Uterus (tissue), 2 donors: ENCODE results near the gene UBR1.

ENCODE experiments used
- POLR2A ChIP-seq, 2 donors: fragments of 450-650 bp; IDR thresholded peaks; one replicate each; pipeline ENCODE4 v1.6.1; 2016; ENCODE audit warnings: antibody characterized with exemption in 2 of 2, mild to moderate bottlenecking in 1 of 2, moderate library complexity in 1 of 2
- TF ChIP-seq, protein P1 (sequence below), 4 experiments: fragments of 200-600 bp in 2 of 4; fragments of 450-650 bp in 2 of 4; sonication (generic) in 2 of 4; IDR thresholded peaks; one replicate each; pipeline ENCODE4 v1.5.1; 2016 to 2019; ENCODE audit warnings: antibody characterized with exemption in 4 of 4, mild to moderate bottlenecking in 2 of 4, moderate library complexity in 1 of 4

DNA sequence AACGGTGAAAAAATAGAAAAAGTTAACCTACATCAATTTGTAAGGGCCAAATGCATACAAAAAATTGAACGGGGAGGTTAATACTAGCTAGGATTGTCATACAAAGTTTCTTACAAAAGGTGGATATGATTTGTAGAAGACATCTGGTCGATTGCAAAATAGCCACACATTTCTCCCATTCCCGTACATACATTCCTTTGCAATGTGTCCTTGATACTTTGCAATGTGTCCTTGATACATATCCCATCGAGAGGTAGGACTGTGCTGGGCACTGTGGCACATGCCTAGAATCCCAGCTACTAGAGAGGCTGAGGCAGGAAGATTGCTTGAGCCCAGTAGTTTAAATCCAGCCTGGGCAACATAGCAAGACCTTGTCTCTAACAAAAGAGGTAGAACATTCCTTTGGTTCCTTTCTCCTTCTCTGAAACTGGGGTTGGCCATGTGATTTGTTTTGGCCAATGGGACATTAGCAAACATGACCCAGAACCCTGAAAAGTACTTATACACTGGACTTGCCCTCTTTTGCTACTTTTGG lies 194.7 kb downstream of the UBR1 start:
- no peak for TF ChIP-seq POLR2A (IDR thresholded peaks at IDR 0.05)
- TF ChIP-seq, protein P1, sequence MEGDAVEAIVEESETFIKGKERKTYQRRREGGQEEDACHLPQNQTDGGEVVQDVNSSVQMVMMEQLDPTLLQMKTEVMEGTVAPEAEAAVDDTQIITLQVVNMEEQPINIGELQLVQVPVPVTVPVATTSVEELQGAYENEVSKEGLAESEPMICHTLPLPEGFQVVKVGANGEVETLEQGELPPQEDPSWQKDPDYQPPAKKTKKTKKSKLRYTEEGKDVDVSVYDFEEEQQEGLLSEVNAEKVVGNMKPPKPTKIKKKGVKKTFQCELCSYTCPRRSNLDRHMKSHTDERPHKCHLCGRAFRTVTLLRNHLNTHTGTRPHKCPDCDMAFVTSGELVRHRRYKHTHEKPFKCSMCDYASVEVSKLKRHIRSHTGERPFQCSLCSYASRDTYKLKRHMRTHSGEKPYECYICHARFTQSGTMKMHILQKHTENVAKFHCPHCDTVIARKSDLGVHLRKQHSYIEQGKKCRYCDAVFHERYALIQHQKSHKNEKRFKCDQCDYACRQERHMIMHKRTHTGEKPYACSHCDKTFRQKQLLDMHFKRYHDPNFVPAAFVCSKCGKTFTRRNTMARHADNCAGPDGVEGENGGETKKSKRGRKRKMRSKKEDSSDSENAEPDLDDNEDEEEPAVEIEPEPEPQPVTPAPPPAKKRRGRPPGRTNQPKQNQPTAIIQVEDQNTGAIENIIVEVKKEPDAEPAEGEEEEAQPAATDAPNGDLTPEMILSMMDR (IDR thresholded peaks at IDR 0.05): no peak
